ENCODE data around the gene HARS2.
A peak's percentile ranks its signal among the peaks of the same experiment; 100 is the strongest.

GRCh38 chr5:140700177-140701144, 9.2 kb downstream of the HARS2 start, which contains the start of gene ZMAT2:
- no peak for TF ChIP-seq CTCF (IDR thresholded peaks at IDR 0.05)
- peak in 2 of 3 donors; percentile 77 to 87 for TF ChIP-seq POLR2A (IDR thresholded peaks at IDR 0.05)

Data from body of pancreas (tissue), 4 donors.